Mesendoderm (in vitro differentiated cells): ENCODE measurements around the gene FLOT1.

Experiments
- DNase-seq: peaks from one replicate; pipeline ENCODE4 v3.0.0; 2013
- H2AK5ac ChIP-seq: 2 replicates; pipeline ENCODE4 v1.6.1; 2013; ENCODE audit warnings: low read length, inconsistent platforms
- H2BK120ac ChIP-seq: 2 replicates; pipeline ENCODE4 v1.6.1; 2013; ENCODE audit warnings: low read depth, mild to moderate bottlenecking, low read length, moderate library complexity, mixed read lengths
- H2BK15ac ChIP-seq: replicated peaks from 2 replicates; pipeline ENCODE4 v1.6.1; 2013; ENCODE audit warnings: low read depth, mild to moderate bottlenecking, moderate library complexity
- H2BK5ac ChIP-seq: 2 replicates; pipeline ENCODE4 v1.6.1; 2013; ENCODE audit warnings: low read length, inconsistent platforms
- H3K18ac ChIP-seq: 2 replicates; pipeline ENCODE4 v1.6.1; 2013; ENCODE audit warnings: mild to moderate bottlenecking, low read length, mixed read lengths
- H3K23ac ChIP-seq: one replicate; pipeline ENCODE4 v1.6.1; 2013; ENCODE audit warnings: low read length
- H3K27ac ChIP-seq: 2 replicates; pipeline ENCODE4 v1.5.1; 2013; ENCODE audit warnings: low read depth, mild to moderate bottlenecking, inconsistent platforms, low read length, moderate library complexity
- H3K27me3 ChIP-seq: 2 replicates; pipeline ENCODE4 v1.6.1; 2013; ENCODE audit warnings: low read length, control low read depth, mild to moderate bottlenecking, inconsistent platforms; ENCODE audit not compliant: insufficient read depth, poor library complexity
- H3K36me3 ChIP-seq: 2 replicates; pipeline ENCODE4 v1.6.1; 2013; ENCODE audit warnings: low read length, inconsistent platforms; ENCODE audit not compliant: control insufficient read depth, insufficient read depth
- H3K4ac ChIP-seq: one replicate; pipeline ENCODE4 v1.6.1; 2013; ENCODE audit warnings: low read depth, mild to moderate bottlenecking, low read length, moderate library complexity
- H3K4me1 ChIP-seq: 2 replicates; pipeline ENCODE4 v1.6.1; 2013; ENCODE audit warnings: low read depth, low read length, inconsistent platforms; ENCODE audit not compliant: control insufficient read depth
- H3K4me2 ChIP-seq: 2 replicates; pipeline ENCODE4 v1.6.1; 2013; ENCODE audit warnings: low read length
- H3K4me3 ChIP-seq: 2 replicates; pipeline ENCODE4 v1.5.1; 2013; ENCODE audit warnings: mild to moderate bottlenecking, low read length
- H3K56ac ChIP-seq: one replicate; pipeline ENCODE4 v1.6.1; 2013; ENCODE audit warnings: low read length
- H3K79me1 ChIP-seq: 2 replicates; pipeline ENCODE4 v1.6.1; 2013; ENCODE audit warnings: low read length, inconsistent platforms
- H3K79me2 ChIP-seq: 2 replicates; pipeline ENCODE4 v1.6.1; 2013; ENCODE audit warnings: mild to moderate bottlenecking, low read length; ENCODE audit not compliant: control insufficient read depth, insufficient read depth
- H3K9ac ChIP-seq: 2 replicates; pipeline ENCODE4 v1.6.1; 2013; ENCODE audit warnings: low read length, inconsistent platforms
- H4K5ac ChIP-seq: one replicate; pipeline ENCODE4 v1.6.1; 2013; ENCODE audit warnings: low read length
- H4K8ac ChIP-seq: one replicate; pipeline ENCODE4 v1.6.1; 2013; ENCODE audit warnings: low read depth, mild to moderate bottlenecking, control low read depth, low read length, moderate library complexity
- WGBS: extraction: QIAGEN DNeasy Blood & Tissue Kit; methylation state at CpG from one replicate; pipeline ENCODE4 v1.1.7; 2013; ENCODE audit warnings: low lambda C conversion rate, missing lambda C conversion rate; ENCODE audit not compliant: insufficient coverage; ENCODE audit errors: extremely low coverage; 5-methylcytosine and 5-hydroxymethylcytosine counted together

FLOT1 gene

DNA sequence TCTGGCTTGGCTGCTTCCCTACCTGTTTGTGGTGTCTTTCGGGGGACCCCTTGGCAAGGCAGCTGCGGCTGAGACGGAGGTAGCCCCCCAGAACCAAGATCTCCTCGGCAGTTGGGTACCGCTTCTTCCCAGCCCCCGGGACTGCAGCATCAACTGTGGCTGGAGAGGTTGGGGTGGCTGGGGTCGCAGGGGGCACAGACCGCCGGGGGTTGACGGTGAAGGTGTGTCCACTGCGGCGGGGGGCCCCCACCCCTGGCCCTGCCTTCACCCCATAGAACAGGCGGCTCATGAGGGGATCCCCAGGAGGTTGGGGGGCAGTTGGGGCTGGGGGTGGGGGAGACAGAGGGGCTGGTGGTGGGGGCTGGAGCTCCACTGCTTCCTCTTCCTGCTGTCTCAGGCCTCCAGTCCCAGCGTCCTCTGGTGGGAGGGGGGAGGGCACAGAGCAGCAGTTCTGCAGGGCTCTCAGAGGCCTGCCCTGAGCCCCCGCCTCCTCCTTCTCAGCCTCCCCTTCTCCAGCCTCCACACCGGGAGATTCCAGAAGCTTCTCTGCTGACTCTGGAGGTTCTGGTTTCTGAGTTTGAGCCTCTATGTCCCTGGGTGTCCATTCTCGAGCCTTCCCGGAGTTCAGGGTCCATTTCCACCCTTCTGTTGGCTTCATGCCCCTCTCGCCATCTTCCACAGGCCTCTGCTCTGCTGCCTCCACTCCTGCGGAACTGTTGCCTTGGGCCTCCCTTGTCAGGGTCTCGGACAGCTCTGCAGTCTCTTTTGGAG, 57.9 kb downstream of the FLOT1 start:
- H3K4ac ChIP-seq: peak overlapping the region; percentile 50

DNA sequence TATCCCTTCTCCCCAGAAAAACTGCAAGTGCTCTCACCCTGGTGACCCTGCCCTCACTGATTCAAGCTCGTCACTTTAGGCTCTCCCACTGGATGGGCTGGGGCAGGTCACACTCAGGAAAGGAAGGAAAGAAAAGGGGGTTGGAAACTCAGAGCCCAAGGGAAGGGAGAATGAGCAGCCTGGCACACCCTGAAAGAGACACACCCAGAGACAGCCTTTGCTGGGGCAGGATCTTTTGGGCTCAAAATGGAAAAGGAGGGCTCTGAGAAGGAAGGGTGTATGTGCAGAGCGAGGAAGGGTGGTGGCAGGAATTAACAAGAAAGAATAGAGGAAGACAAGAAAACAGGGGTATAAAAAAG, 58.5 kb downstream of the FLOT1 start:
- no peak overlapping the region for H2AK5ac ChIP-seq
- peaks cover 29% of the 10 kb centered on the region for H3K79me1 ChIP-seq
- WGBS: no CpG with 5 or more reads among the region's 2 CpGs
- H2BK120ac ChIP-seq: no peak overlapping the region
- H2BK5ac ChIP-seq: no peak overlapping the region
- no peak overlapping the region for H4K8ac ChIP-seq
- peak overlapping the region; percentile 77 for H3K56ac ChIP-seq
- H3K18ac ChIP-seq: peak overlapping the region; percentile 43
- H3K4me2 ChIP-seq: peak overlapping the region; percentile 57
- H3K4me3 ChIP-seq: peak overlapping the region; percentile 7
- H4K5ac ChIP-seq: no peak overlapping the region
- peaks cover 56% of the 10 kb centered on the region for H3K79me2 ChIP-seq
- peaks cover 4% of the 10 kb centered on the region for H3K36me3 ChIP-seq
- peaks cover 21% of the 10 kb centered on the region for H3K4me1 ChIP-seq
- peak overlapping the region; percentile 66 for H3K9ac ChIP-seq
- no peaks in the 10 kb centered on the region for H3K27me3 ChIP-seq
- no peak for DNase-seq
- no peak overlapping the region for H2BK15ac ChIP-seq
- H3K23ac ChIP-seq: no peak overlapping the region
- H3K27ac ChIP-seq: peak overlapping the region; percentile 2
- no peak overlapping the region for H3K4ac ChIP-seq

More for the DNA sequence above, 57.9 kb downstream of the FLOT1 start:
- Histone ChIP-seq H3K56ac (peak overlapping the region; percentile 100), H3K4me2 (peak overlapping the region; percentile 71), H3K9ac (peak overlapping the region; percentile 99), H3K27me3 (no peaks in the 10 kb centered on the region), H3K79me1 (peaks cover 29% of the 10 kb centered on the region), H3K23ac (no peak overlapping the region), H4K5ac (no peak overlapping the region), H3K4me3 (peak overlapping the region; percentile 7), H2BK15ac (no peak overlapping the region), H3K36me3 (peaks cover 4% of the 10 kb centered on the region), H2BK5ac (peak overlapping the region; percentile 15), H3K4me1 (peaks cover 21% of the 10 kb centered on the region), H2BK120ac (no peak overlapping the region), H3K27ac (peak overlapping the region; percentile 34), H4K8ac (no peak overlapping the region), H3K79me2 (peaks cover 57% of the 10 kb centered on the region), H2AK5ac (peak overlapping the region; percentile 62), H3K18ac (peak overlapping the region; percentile 43)
- peak; percentile 38 for DNase-seq
- WGBS: no CpG with 5 or more reads among the region's 21 CpGs

DNA sequence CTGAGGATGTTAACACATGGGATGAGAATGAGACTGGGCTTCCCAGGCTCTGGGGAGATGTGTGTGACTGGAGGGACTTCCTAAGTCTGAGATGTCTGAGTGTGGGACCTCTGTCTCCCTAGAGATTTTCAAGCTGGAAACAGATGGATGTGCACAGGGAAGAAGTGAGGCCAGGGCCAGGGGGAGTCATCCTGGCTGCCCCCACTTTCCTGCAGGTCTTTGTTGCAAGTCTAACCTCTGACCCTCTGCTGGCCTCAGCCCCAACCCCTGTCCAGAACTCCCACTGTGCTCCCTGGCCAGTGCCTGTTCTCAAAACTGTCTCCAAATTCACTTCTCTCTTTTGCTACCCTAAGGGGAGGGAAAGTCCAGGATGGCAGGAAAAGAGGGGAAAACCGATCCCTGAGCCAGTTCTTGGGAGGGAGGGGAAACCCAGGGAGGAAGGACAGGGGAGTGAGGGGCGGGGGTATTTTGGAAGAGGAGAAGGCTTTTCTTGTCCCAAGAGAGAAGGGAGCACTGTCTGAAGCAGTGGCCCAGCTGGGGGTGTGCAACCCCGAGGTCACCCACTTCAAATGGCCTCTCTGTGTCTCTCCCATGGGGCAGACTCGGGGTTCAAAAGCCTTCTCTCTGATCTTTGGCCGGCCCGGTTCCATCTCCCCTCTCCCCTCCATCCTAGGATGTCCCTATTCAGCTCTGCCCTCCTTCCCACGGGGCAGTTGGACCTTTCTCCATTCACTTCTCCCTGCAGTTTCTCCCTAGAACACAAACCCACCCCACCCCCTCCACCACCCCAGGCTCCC, 59.1 kb downstream of the FLOT1 start:
- no peak overlapping the region for H3K18ac ChIP-seq
- peak overlapping the region; percentile 57 for H3K4me2 ChIP-seq
- H3K27ac ChIP-seq: peak overlapping the region; percentile 87
- H4K5ac ChIP-seq: no peak overlapping the region
- peaks cover 4% of the 10 kb centered on the region for H3K36me3 ChIP-seq
- H3K79me1 ChIP-seq: peaks cover 29% of the 10 kb centered on the region
- no peak overlapping the region for H2BK5ac ChIP-seq
- no peak overlapping the region for H2BK120ac ChIP-seq
- H3K27me3 ChIP-seq: no peaks in the 10 kb centered on the region
- H2BK15ac ChIP-seq: no peak overlapping the region
- H2AK5ac ChIP-seq: peak overlapping the region; percentile 69
- peaks cover 21% of the 10 kb centered on the region for H3K4me1 ChIP-seq
- H3K4ac ChIP-seq: peak overlapping the region; percentile 20
- no peak for DNase-seq
- H3K23ac ChIP-seq: no peak overlapping the region
- peak overlapping the region; percentile 66 for H3K9ac ChIP-seq
- H3K56ac ChIP-seq: peak overlapping the region; percentile 77
- WGBS: no CpG with 5 or more reads among the region's 7 CpGs
- H4K8ac ChIP-seq: no peak overlapping the region
- peaks cover 56% of the 10 kb centered on the region for H3K79me2 ChIP-seq
- H3K4me3 ChIP-seq: peak overlapping the region; percentile 46

DNA sequence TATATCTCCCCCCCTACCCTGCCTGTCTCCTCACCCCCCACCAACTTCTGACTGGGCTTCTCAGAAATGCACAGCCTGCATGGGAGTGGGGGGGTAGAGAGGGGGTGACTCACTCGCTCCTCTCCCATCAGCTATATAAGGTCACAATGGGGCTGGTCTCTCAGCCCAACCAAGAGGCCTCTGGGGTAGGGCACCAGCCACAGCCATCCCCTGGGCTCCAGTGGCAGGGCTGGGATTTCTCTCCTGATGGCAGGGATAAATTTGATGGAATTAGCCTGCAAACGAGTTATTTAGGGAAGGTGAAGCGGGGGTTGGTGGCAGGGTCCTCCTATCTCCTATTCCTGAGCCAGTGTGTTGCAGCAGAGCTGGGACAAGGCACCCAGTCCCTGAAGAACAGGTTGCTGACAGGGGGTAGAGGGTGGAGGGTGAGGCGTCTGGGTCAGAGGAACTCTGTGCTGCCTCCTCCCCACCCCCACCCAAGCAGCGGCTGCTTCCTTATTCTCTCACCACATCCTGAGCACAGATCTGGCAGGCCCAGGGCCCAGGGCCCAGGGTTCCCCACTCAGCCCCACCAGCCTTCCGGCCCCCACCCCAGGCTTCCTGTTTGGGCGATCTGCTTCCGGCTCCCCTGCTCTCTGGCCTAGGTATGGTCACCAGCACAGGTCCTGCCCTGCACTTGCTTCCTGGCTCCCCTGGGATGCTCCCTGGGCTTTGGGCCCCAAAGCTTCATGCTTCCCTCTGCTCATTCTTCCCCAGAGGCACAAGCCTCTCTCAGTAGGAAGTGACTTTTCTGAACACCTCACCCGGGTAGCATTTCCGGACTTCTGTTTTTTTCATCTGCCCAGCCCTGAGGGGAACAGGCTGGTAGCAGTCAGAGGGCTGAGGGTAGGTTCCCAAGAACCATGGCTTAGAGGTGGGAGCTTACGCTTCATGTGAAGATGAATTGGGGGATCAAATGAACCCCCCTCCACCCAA, 60.1 kb downstream of the FLOT1 start:
- no CpG with 5 or more reads among the region's 11 CpGs for WGBS
- peaks cover 56% of the 10 kb centered on the region for H3K79me2 ChIP-seq
- DNase-seq: peak; percentile 92
- peak overlapping the region; percentile 87 for H3K27ac ChIP-seq
- H2BK5ac ChIP-seq: no peak overlapping the region
- H2BK15ac ChIP-seq: no peak overlapping the region
- peak overlapping the region; percentile 77 for H3K56ac ChIP-seq
- peak overlapping the region; percentile 46 for H3K4me3 ChIP-seq
- peaks cover 29% of the 10 kb centered on the region for H3K79me1 ChIP-seq
- peak overlapping the region; percentile 25 for H3K18ac ChIP-seq
- peak overlapping the region; percentile 66 for H3K9ac ChIP-seq
- peaks cover 4% of the 10 kb centered on the region for H3K36me3 ChIP-seq
- no peaks in the 10 kb centered on the region for H3K27me3 ChIP-seq
- H4K8ac ChIP-seq: no peak overlapping the region
- H3K4me1 ChIP-seq: peaks cover 21% of the 10 kb centered on the region
- no peak overlapping the region for H2BK120ac ChIP-seq
- H4K5ac ChIP-seq: no peak overlapping the region
- peak overlapping the region; percentile 66 for H3K23ac ChIP-seq
- H3K4ac ChIP-seq: no peak overlapping the region
- H2AK5ac ChIP-seq: peak overlapping the region; percentile 69
- peak overlapping the region; percentile 57 for H3K4me2 ChIP-seq

DNA sequence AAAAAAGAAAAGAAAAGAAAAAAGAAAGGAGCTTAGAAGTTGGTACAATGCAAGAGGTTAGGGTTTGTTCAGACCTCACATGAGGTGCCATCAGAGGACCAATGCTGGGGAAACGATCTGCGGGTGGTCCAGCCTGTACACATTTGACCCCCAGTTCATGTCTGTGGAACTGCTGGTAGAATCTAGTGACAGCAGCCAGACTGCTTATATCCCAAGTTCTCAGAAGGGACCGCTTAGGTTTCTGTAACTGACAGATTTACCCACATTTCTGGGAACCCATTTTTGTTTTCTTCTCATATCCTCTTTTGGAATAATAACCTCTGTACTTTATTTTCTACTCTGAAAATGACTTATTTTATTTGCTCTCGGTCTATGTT, 60.7 kb downstream of the FLOT1 start:
- Histone ChIP-seq H2BK15ac (no peak overlapping the region), H3K79me2 (peaks cover 56% of the 10 kb centered on the region), H3K4me2 (peak overlapping the region; percentile 15), H3K23ac (no peak overlapping the region), H4K5ac (no peak overlapping the region), H2BK5ac (no peak overlapping the region), H2BK120ac (no peak overlapping the region), H3K18ac (no peak overlapping the region), H3K4me1 (peaks cover 21% of the 10 kb centered on the region), H3K79me1 (peaks cover 29% of the 10 kb centered on the region), H3K27me3 (no peaks in the 10 kb centered on the region), H3K36me3 (peaks cover 7% of the 10 kb centered on the region), H3K4ac (no peak overlapping the region), H3K9ac (peak overlapping the region; percentile 50), H3K56ac (peak overlapping the region; percentile 77), H2AK5ac (no peak overlapping the region), H3K4me3 (no peak overlapping the region), H3K27ac (no peak overlapping the region), H4K8ac (no peak overlapping the region)
- DNase-seq: no peak
- no CpG with 5 or more reads among the region's 4 CpGs for WGBS
